Lower lobe of right lung (tissue), 2 donors: ENCODE measurements around the gene LHFPL6. TPM values are rescaled to one million over a fixed set of nuclear protein-coding genes. Genes with fewer than 3 reads are reported as not detected.

Source experiments
- ATAC-seq, 2 donors: fragments of 200-7000 bp; cut with Tn5 transposase; one replicate each; pipeline ENCODE4 v1.9.1; 2020 to 2022; ENCODE audit warnings: mild to moderate bottlenecking in 2 of 2, moderate library complexity in 2 of 2
- DNase-seq: peaks from one replicate; pipeline ENCODE4 v3.0.0-alpha.2; 2020
- H3K27ac ChIP-seq: fragments of 200-600 bp; one replicate; pipeline ENCODE4 v1.8.0; 2022
- H3K27me3 ChIP-seq: fragments of 200-600 bp; one replicate; pipeline ENCODE4 v1.8.0; 2022; ENCODE audit warnings: low read depth
- H3K36me3 ChIP-seq: fragments of 200-600 bp; one replicate; pipeline ENCODE4 v1.8.0; 2022; ENCODE audit warnings: mild to moderate bottlenecking
- H3K4me1 ChIP-seq: fragments of 200-600 bp; one replicate; pipeline ENCODE4 v1.8.0; 2022
- H3K4me3 ChIP-seq: fragments of 200-600 bp; one replicate; pipeline ENCODE4 v1.8.0; 2022; ENCODE audit warnings: mild to moderate bottlenecking
- H3K9me3 ChIP-seq: fragments of 200-600 bp; one replicate; pipeline ENCODE4 v1.8.0; 2022
- CTCF ChIP-seq: fragments of 200-600 bp; IDR thresholded peaks from one replicate; pipeline ENCODE4 v1.8.0; 2022; ENCODE audit warnings: antibody characterized with exemption, mild to moderate bottlenecking
- intact Hi-C: fragments of 100-400 bp; cut with DNase I; formaldehyde crosslinking; loops from one replicate; pipeline ENCODE4 v1.11.0; 2022
- total RNA-seq: library from RNA; stranded (reverse); fragmentation: NEBNext Ultra II Directional; extraction: Animal tissue kit (Norgen Biotek cat#: 25700); gene quantifications from one replicate; pipeline ENCODE4 v1.2.1, GENCODE V29; 2021
- donor health status: DM: no; HTN: yes; CAD: no; lungs with severe emphysema.

The LHFPL6 gene
- total RNA-seq, 1 donor from 2014 or later = 68.7 TPM

DNA sequence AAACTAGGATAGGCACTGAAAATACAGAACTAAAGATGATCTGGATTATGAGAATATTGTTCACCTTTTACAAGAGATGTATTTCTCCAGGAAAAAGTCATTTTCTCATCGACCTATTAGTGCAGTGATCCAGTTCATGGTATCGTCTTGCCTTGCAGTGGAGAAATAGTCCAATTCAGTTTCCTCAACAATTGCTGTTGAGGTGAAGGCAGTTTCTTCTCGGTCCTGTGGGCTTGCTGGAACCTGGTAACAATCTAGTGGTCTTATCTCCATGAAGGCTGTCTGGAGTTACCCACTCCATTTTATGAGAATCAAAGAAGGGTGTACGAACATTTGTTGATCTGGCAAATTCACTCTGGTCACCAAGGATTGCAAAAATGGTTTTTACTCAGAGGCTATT, 266.8 kb downstream of the LHFPL6 start:
- Histone ChIP-seq H3K4me1 (no peaks in the 10 kb centered on the region), H3K4me3 (no peak overlapping the region), H3K9me3 (no peaks in the 10 kb centered on the region), H3K36me3 (no peaks in the 10 kb centered on the region), H3K27me3 (no peaks in the 10 kb centered on the region), H3K27ac (no peak overlapping the region)
- ATAC-seq (no peak), DNase-seq (no peak)
- intact Hi-C loops = no loop called here
- TF ChIP-seq CTCF = no peak

DNA sequence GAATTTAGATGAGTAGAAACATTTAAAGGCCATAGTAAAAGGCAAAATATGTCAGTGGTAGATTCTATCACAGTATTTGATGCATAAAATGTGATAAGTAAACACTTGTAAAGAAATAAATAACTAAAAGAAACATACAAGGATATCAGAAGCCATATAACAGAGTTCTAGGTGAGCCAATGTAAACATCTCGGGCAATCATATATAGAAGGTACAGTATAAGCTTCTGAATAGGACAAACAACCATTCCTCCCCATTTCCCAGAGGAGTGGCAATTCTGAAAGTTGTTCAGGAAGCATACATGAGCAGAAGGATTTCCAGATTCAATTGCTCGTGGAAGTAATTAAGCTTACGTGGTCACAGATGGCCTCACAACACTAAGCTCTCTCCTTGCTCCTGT, 267.3 kb downstream of the LHFPL6 start:
- ATAC-seq = no peak

DNA sequence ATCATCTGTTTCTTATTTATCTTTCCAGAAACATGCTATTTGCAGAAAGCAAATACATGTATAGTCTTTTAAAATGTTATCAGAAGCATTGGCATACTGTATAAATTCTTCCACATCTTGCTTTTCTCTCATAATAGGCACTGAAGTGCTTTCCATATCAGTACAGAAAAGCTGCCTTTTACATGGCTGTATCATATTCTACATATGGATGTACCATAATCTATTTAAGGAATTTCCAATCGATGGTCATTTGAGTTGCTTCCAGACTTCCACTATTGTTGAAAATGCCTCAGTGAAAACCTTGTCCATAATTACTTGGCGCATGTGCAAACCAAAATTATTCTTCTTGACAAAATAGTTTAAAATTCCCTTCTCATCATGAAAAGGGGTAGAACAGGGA, 272.5 kb downstream of the LHFPL6 start:
- no peak for DNase-seq
- Histone ChIP-seq H3K27me3 (no peaks in the 10 kb centered on the region), H3K4me3 (no peak overlapping the region), H3K27ac (no peak overlapping the region), H3K36me3 (no peaks in the 10 kb centered on the region), H3K4me1 (no peaks in the 10 kb centered on the region), H3K9me3 (no peaks in the 10 kb centered on the region)
- no peak for ATAC-seq
- intact Hi-C loops = no loop called here
- TF ChIP-seq CTCF = no peak

More for the DNA sequence above, 267.3 kb downstream of the LHFPL6 start:
- H3K27me3 ChIP-seq = no peaks in the 10 kb centered on the region
- no peaks in the 10 kb centered on the region for H3K36me3 ChIP-seq
- intact Hi-C loops = no loop called here
- no peak for TF ChIP-seq CTCF
- no peak for DNase-seq
- H3K27ac ChIP-seq = no peak overlapping the region
- H3K9me3 ChIP-seq = no peaks in the 10 kb centered on the region
- H3K4me1 ChIP-seq = no peaks in the 10 kb centered on the region
- H3K4me3 ChIP-seq = no peak overlapping the region

- H3K9me3 ChIP-seq = no peaks in the 10 kb centered on the region
- H3K27me3 ChIP-seq = no peaks in the 10 kb centered on the region
- TF ChIP-seq CTCF = no peak
- no peak for ATAC-seq
- H3K36me3 ChIP-seq = no peaks in the 10 kb centered on the region
- no peak for DNase-seq
- intact Hi-C loops = no loop called here
- H3K4me3 ChIP-seq = no peak overlapping the region
- H3K27ac ChIP-seq = no peak overlapping the region
- H3K4me1 ChIP-seq = no peaks in the 10 kb centered on the region
These were observed 273.8 kb downstream of the LHFPL6 start for GRCh38 chr13:39329182-39329639.

- DNase-seq (no peak), ATAC-seq (no peak)
- H3K9me3 ChIP-seq = no peaks in the 10 kb centered on the region
- H3K27ac ChIP-seq = no peak overlapping the region
- intact Hi-C loops = no loop called here
- TF ChIP-seq CTCF = no peak
- no peaks in the 10 kb centered on the region for H3K4me1 ChIP-seq
- H3K27me3 ChIP-seq = no peaks in the 10 kb centered on the region
- no peaks in the 10 kb centered on the region for H3K36me3 ChIP-seq
- H3K4me3 ChIP-seq = no peak overlapping the region
These were observed 275.9 kb downstream of the LHFPL6 start for GRCh38 chr13:39327172-39327479.
